SK-N-SH (cell line): ENCODE measurements around the gene RASAL2.

Source experiments
- FOXM1 ChIP-seq: IDR thresholded peaks from 2 replicates; pipeline ENCODE4 v1.4.0; 2012; ENCODE audit warnings: low read depth, mild to moderate bottlenecking
- JUND ChIP-seq: IDR thresholded peaks from 2 replicates; pipeline ENCODE4 v1.4.0; 2012
- POLR2AphosphoS5 ChIP-seq: IDR thresholded peaks from 2 replicates; pipeline ENCODE4 v1.6.1; 2012; ENCODE audit warnings: low read depth, low read length
- RAD21 ChIP-seq: IDR thresholded peaks from 2 replicates; pipeline ENCODE4 v1.6.1; 2012; ENCODE audit warnings: mild to moderate bottlenecking, low read length
- YY1 ChIP-seq: IDR thresholded peaks from 2 replicates; pipeline ENCODE4 v1.4.0; 2012; ENCODE audit warnings: low read depth, mild to moderate bottlenecking
- TF ChIP-seq, protein P1 (sequence below): fragments of 150-350 bp; IDR thresholded peaks from 2 replicates; pipeline ENCODE4 v1.6.1; 2017; ENCODE audit warnings: antibody characterized with exemption, low read length, low read depth, borderline replicate concordance
- TF ChIP-seq, protein P2 (sequence below): fragments of 200-600 bp; sonication (generic); IDR thresholded peaks from 2 replicates; pipeline ENCODE4 v1.6.1; 2017; ENCODE audit warnings: antibody characterized with exemption, mild to moderate bottlenecking, moderate library complexity
- TF ChIP-seq, protein P3 (sequence below): IDR thresholded peaks from 2 replicates; pipeline ENCODE4 v1.4.0; 2012; ENCODE audit warnings: low read depth

DNA sequence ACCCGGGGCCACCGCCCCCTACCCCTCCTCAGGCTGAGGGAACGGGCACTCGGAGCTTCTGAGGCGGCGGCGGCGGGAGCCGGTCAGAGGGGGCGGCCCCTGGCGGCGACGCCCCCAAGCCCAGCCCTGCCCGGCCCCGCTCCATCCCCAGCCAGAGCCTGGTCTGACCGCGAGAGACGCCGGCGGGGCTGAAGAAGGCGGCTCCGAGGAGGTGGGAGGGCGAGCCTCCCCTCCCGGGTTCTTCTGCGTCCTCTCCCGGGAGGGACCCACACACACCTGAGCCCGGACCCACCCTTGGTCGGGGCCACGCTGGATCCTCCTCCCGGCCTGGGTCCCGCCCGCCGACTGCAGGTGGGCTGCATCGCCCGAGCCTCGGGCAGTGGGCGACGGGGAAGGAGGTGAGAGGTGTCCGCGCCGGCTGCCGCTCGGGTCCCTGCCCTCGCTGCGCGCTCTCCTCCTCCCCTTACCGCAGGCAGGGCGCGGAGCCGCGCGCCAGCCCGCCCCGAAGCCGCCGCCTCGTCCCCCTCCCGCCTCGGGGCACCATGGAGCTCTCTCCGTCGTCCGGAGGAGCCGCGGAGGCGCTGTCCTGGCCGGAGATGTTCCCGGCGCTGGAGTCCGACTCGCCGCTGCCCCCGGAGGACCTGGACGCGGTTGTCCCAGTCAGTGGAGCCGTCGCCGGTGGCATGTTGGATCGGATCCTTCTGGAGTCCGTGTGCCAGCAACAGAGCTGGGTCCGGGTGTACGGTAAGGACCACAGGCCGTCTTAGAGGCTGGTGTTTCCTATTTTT is at the start of gene RASAL2:
- TF ChIP-seq FOXM1 (no peak), POLR2AphosphoS5 (no peak), YY1 (0 out of 2 replicates have a peak, but pooled peaks have one; percentile 17), RAD21 (no peak; the same call in 1 of the 2 replicates), JUND (no peak)
- TF ChIP-seq, protein P1, sequence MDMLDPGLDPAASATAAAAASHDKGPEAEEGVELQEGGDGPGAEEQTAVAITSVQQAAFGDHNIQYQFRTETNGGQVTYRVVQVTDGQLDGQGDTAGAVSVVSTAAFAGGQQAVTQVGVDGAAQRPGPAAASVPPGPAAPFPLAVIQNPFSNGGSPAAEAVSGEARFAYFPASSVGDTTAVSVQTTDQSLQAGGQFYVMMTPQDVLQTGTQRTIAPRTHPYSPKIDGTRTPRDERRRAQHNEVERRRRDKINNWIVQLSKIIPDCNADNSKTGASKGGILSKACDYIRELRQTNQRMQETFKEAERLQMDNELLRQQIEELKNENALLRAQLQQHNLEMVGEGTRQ = no peak
- TF ChIP-seq, protein P2, sequence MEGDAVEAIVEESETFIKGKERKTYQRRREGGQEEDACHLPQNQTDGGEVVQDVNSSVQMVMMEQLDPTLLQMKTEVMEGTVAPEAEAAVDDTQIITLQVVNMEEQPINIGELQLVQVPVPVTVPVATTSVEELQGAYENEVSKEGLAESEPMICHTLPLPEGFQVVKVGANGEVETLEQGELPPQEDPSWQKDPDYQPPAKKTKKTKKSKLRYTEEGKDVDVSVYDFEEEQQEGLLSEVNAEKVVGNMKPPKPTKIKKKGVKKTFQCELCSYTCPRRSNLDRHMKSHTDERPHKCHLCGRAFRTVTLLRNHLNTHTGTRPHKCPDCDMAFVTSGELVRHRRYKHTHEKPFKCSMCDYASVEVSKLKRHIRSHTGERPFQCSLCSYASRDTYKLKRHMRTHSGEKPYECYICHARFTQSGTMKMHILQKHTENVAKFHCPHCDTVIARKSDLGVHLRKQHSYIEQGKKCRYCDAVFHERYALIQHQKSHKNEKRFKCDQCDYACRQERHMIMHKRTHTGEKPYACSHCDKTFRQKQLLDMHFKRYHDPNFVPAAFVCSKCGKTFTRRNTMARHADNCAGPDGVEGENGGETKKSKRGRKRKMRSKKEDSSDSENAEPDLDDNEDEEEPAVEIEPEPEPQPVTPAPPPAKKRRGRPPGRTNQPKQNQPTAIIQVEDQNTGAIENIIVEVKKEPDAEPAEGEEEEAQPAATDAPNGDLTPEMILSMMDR = peak; percentile 39
- TF ChIP-seq, protein P3, sequence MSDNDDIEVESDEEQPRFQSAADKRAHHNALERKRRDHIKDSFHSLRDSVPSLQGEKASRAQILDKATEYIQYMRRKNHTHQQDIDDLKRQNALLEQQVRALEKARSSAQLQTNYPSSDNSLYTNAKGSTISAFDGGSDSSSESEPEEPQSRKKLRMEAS = no peak
